ENCODE measurements around the gene NSD2. TPM values are rescaled to one million over a fixed set of nuclear protein-coding genes. Genes with fewer than 3 reads are reported as not detected.
"Not testable (repeated sequence)": the region's sequence is repeated elsewhere in the genome, so short reads cannot be mapped to it uniquely, and the experiment has no call there.

Gene NSD2
- polyA plus RNA-seq, 1 donor from 2014 or later = 51.6 TPM

GRCh38 chr4:1904042-1904441 lies 32.8 kb downstream of the NSD2 start:
- H4K20me1 ChIP-seq (ENCODE audit: insufficient read depth) = peaks cover 8% of the 10 kb centered on the region
- no peaks in the 10 kb centered on the region for H3K27me3 ChIP-seq (ENCODE audit: insufficient read depth, low read depth, low read length)

DNA sequence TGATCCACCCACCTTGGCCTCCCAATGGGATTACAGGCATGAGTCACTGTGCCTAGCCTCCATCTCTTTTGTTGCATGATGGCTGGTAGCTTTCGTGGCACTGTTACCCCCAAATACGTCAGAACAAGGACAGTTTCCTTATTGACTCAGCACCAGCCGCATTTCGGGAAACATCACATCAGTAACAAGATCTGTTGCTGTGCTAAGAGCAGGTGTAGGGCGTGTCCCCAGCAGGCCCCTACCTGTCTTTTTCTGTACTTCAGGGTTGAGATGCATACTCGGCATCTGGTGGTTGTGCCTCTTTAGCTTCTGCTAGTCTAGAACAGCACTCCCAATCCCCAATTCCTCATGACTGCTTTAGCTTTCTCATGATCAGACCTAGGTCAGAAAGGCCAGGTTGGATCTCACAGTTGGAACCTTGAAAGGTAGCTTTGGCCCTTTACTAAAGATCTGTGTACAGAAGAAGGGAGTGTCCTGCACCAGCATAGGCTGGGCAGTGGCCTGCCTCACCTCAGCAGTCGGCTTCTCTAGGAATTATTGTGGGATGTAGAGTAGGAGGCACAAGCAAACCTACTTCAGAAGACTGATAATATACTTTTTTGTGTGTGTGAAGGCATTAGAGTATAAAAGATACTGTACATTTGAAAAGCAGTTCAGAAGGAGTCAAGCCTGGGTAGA lies 36.8 kb downstream of the NSD2 start:
- H4K20me1 ChIP-seq (ENCODE audit: insufficient read depth) = no peaks in the 10 kb centered on the region
- no peak overlapping the region for H3K9ac ChIP-seq (ENCODE audit: low read length)
- no peaks in the 10 kb centered on the region for H3K9me2 ChIP-seq (ENCODE audit: insufficient read depth, low read length)
- no peaks in the 10 kb centered on the region for H3K27me3 ChIP-seq (ENCODE audit: insufficient read depth, low read depth, low read length)
- no peak overlapping the region for H3K4me3 ChIP-seq (ENCODE audit: low read length)
- H3K4me2 ChIP-seq (ENCODE audit: low read length) = no peak overlapping the region
- peaks cover 43% of the 10 kb centered on the region for H3K79me2 ChIP-seq (replicated peaks; ENCODE audit: insufficient read depth, low read length)
- no peaks in the 10 kb centered on the region for H3F3A ChIP-seq (ENCODE audit: insufficient read depth, low read length, poor library complexity, severe bottlenecking)
- TF ChIP-seq CTCF (IDR thresholded peaks at IDR 0.05; ENCODE audit: poor library complexity, severe bottlenecking) = no peak
- no peak for TF ChIP-seq MXI1 (conservative IDR thresholded peaks at IDR 0.05; ENCODE audit: poor library complexity, severe bottlenecking)
- TF ChIP-seq POLR2AphosphoS5 (IDR thresholded peaks at IDR 0.05) = no peak
- no peak for TF ChIP-seq RAD21 (conservative IDR thresholded peaks at IDR 0.05)
- TF ChIP-seq SMC3 (conservative IDR thresholded peaks at IDR 0.05; ENCODE audit: poor library complexity) = no peak
- TF ChIP-seq REST (IDR thresholded peaks at IDR 0.05; ENCODE audit: borderline replicate concordance) = no peak
- no peak for TF ChIP-seq TAF1 (IDR thresholded peaks at IDR 0.05; ENCODE audit: low read depth)
- TF ChIP-seq EP300 (conservative IDR thresholded peaks at IDR 0.05; ENCODE audit: poor library complexity, severe bottlenecking) = no peak
- no peak for TF ChIP-seq EZH2 (IDR thresholded peaks at IDR 0.05; ENCODE audit: borderline replicate concordance, insufficient read depth, low read length, poor library complexity, severe bottlenecking)
- H3K36me3 ChIP-seq (ENCODE audit: insufficient read depth, low read length) = no peaks in the 10 kb centered on the region
- H3K27ac ChIP-seq (ENCODE audit: low read length) = no peak overlapping the region
- no peaks in the 10 kb centered on the region for H3K9me3 ChIP-seq (ENCODE audit: low read length)
- no peak overlapping the region for H2AFZ ChIP-seq (ENCODE audit: low read depth, low read length)

More at GRCh38 chr4:1904042-1904441, 32.8 kb downstream of the NSD2 start:
- H3K27ac ChIP-seq (ENCODE audit: low read length) = no peak overlapping the region
- no peak for TF ChIP-seq REST (IDR thresholded peaks at IDR 0.05; ENCODE audit: borderline replicate concordance)
- H3K9me2 ChIP-seq (ENCODE audit: insufficient read depth, low read length) = no peaks in the 10 kb centered on the region
- H3K4me3 ChIP-seq (ENCODE audit: low read length) = no peak overlapping the region
- H3F3A ChIP-seq (ENCODE audit: insufficient read depth, low read length, poor library complexity, severe bottlenecking) = no peaks in the 10 kb centered on the region
- no peaks in the 10 kb centered on the region for H3K9me3 ChIP-seq (ENCODE audit: low read length)
- H3K79me2 ChIP-seq (replicated peaks; ENCODE audit: insufficient read depth, low read length) = peaks cover 71% of the 10 kb centered on the region
- H3K4me2 ChIP-seq (ENCODE audit: low read length) = no peak overlapping the region
- no peak overlapping the region for H3K9ac ChIP-seq (ENCODE audit: low read length)
- H2AFZ ChIP-seq (ENCODE audit: low read depth, low read length) = no peak overlapping the region
- peaks cover 3% of the 10 kb centered on the region for H3K36me3 ChIP-seq (ENCODE audit: insufficient read depth, low read length)

DNA sequence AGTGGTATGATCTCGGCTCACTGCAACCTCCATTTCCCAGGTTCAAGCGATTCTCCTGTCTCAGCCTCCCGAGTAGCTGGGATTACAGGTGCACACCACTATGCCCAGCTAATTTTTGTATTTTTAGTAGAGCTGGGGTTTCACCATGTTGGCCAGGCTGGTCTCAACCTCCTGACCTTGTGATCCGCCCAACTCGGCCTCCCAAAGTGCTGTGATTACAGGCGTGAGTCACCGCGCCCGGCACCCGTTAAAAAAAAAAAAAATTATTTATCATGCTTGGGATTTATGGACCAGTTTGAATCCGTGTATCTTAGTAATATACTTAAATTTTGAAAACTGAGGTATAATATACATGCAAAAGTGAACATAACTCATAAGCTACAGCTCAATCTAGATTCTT lies 38.5 kb downstream of the NSD2 start:
- not testable (repeated sequence) for H3K27ac ChIP-seq (ENCODE audit: low read length); H4K20me1 ChIP-seq (ENCODE audit: insufficient read depth); H3K9me2 ChIP-seq (ENCODE audit: insufficient read depth, low read length); H2AFZ ChIP-seq (ENCODE audit: low read depth, low read length); H3K9me3 ChIP-seq (ENCODE audit: low read length); H3K4me2 ChIP-seq (ENCODE audit: low read length); H3F3A ChIP-seq (ENCODE audit: insufficient read depth, low read length, poor library complexity, severe bottlenecking); H3K9ac ChIP-seq (ENCODE audit: low read length); H3K27me3 ChIP-seq (ENCODE audit: insufficient read depth, low read depth, low read length); H3K36me3 ChIP-seq (ENCODE audit: insufficient read depth, low read length); H3K4me3 ChIP-seq (ENCODE audit: low read length)
- peaks cover 31% of the 10 kb centered on the region for H3K79me2 ChIP-seq (replicated peaks; ENCODE audit: insufficient read depth, low read length)
